A549 (cell line): ENCODE measurements around the gene STX12. TPM values are rescaled to one million over a fixed set of nuclear protein-coding genes. Genes with fewer than 3 reads are reported as not detected.

Experiments used
- ATAC-seq, 2 experiments: fragments of 200-7000 bp in 1 of 2; fragments of >200 bp in 1 of 2; cut with Nextera tagmentation in 1 of 2; cut with Tn5 transposase in 1 of 2; 3 replicates each; pipeline versions ENCODE4 v1.8.0 to v1.9.1; 2018 to 2020; ENCODE audit warnings: mild to moderate bottlenecking in 1 of 2, moderate library complexity in 1 of 2
- CTCF ChIA-PET: fragments of 300-600 bp; sonication (Branson Sonifier 250); formaldehyde crosslinking; extraction: SDS; loops from one replicate; lab custom pipeline; 2021; ENCODE audit warnings: antibody characterized with exemption, inconsistent platforms; lab: Yijun Ruan, JAX
- POLR2A ChIA-PET: fragments of 350-600 bp; formaldehyde crosslinking; extraction: SDS; loops from one replicate; lab custom pipeline; 2021; ENCODE audit warnings: antibody characterized with exemption, inconsistent platforms; lab: Yijun Ruan, JAX
- DNase-seq, 2 experiments: peaks; one replicate each; pipeline versions ENCODE4 v3.0.0 to v3.0.0-alpha.2; 2011 to 2016; ENCODE audit warnings: low read depth in 1 of 2, low spot score in 1 of 2
- FAIRE-seq: peaks from 2 replicates; lab custom pipeline; 2011; peaks lifted over from hg19 to GRCh38; lab: Jason Lieb, UNC
- H3K27ac ChIP-seq, 2 experiments: fragments of >200 bp; sonication (Bioruptor Twin); formaldehyde crosslinking; 3 replicates each; pipeline ENCODE4 v1.5.1; 2016 to 2017
- H3K4me1 ChIP-seq: fragments of >200 bp; sonication (Bioruptor Twin); formaldehyde crosslinking; 3 replicates; pipeline ENCODE4 v1.6.1; 2016
- H3K4me2 ChIP-seq: fragments of >200 bp; sonication (Bioruptor Twin); formaldehyde crosslinking; 3 replicates; pipeline ENCODE4 v1.6.1; 2016
- H3K4me3 ChIP-seq: fragments of >200 bp; sonication (Bioruptor Twin); formaldehyde crosslinking; 3 replicates; pipeline ENCODE4 v1.5.1; 2016
- H3K9me3 ChIP-seq: fragments of >200 bp; sonication (Bioruptor Twin); formaldehyde crosslinking; 3 replicates; pipeline ENCODE4 v1.6.1; 2016
- ATOH8 ChIP-seq: fragments of 250-450 bp; sonication (Bioruptor Pico); IDR thresholded peaks from 2 replicates; pipeline ENCODE4 v1.5.0; 2020; ENCODE audit warnings: low read depth, mild to moderate bottlenecking, moderate library complexity
- BCL3 ChIP-seq: fragments of >200 bp; sonication (Bioruptor Twin); formaldehyde crosslinking; IDR thresholded peaks from 3 replicates; pipeline ENCODE4 v1.6.1; 2016
- CEBPB ChIP-seq, 2 experiments: fragments of >200 bp in 1 of 2; sonication (Bioruptor Twin) in 1 of 2; formaldehyde crosslinking in 1 of 2; IDR thresholded peaks; 2 replicates each; pipeline ENCODE4 v1.6.1; 2012 to 2016
- CHD2 ChIP-seq: fragments of 150-350 bp; IDR thresholded peaks from 2 replicates; pipeline ENCODE4 v1.6.1; 2014; ENCODE audit warnings: low read length; ENCODE audit not compliant: partially characterized antibody
- CHD4 ChIP-seq: fragments of 200-600 bp; sonication (generic); IDR thresholded peaks from 2 replicates; pipeline ENCODE4 v1.6.1; 2016; ENCODE audit warnings: antibody characterized with exemption, mild to moderate bottlenecking, borderline replicate concordance
- E2F6 ChIP-seq: IDR thresholded peaks from 2 replicates; pipeline ENCODE4 v1.6.1; 2012; ENCODE audit warnings: low read depth, borderline replicate concordance
- EHF ChIP-seq: fragments of 250-450 bp; sonication (Bioruptor Pico); IDR thresholded peaks from 2 replicates; pipeline ENCODE4 v1.5.0; 2020; ENCODE audit warnings: mild to moderate bottlenecking
- EHMT2 ChIP-seq: fragments of 200-600 bp; sonication (generic); IDR thresholded peaks from 2 replicates; pipeline ENCODE4 v1.6.1; 2016; ENCODE audit warnings: antibody characterized with exemption, low read depth, mild to moderate bottlenecking, moderate library complexity
- ELK1 ChIP-seq: fragments of 150-350 bp; IDR thresholded peaks from 2 replicates; pipeline ENCODE4 v1.6.1; 2014; ENCODE audit warnings: low read depth, mild to moderate bottlenecking, low read length
- FOSB ChIP-seq: fragments of 250-450 bp; sonication (Bioruptor Pico); IDR thresholded peaks from 2 replicates; pipeline ENCODE4 v1.5.0; 2020; ENCODE audit warnings: mild to moderate bottlenecking, moderate library complexity
- FOSL2 ChIP-seq, 2 experiments: fragments of 450-650 bp in 1 of 2; fragments of >200 bp in 1 of 2; sonication (Bioruptor Twin) in 1 of 2; formaldehyde crosslinking; IDR thresholded peaks; 2 replicates each; pipeline versions ENCODE4 v1.5.0 to v1.6.1; 2016 to 2020; ENCODE audit warnings: mild to moderate bottlenecking in 1 of 2, moderate library complexity in 1 of 2
- GATA3 ChIP-seq: IDR thresholded peaks from 2 replicates; pipeline ENCODE4 v1.6.1; 2012; ENCODE audit warnings: borderline replicate concordance
- HES2 ChIP-seq: fragments of >200 bp; sonication (Bioruptor Twin); formaldehyde crosslinking; IDR thresholded peaks from 2 replicates; pipeline ENCODE4 v1.6.1; 2016
- HOXB5 ChIP-seq: fragments of 250-450 bp; sonication (Bioruptor Pico); IDR thresholded peaks from 2 replicates; pipeline ENCODE4 v1.5.0; 2020; ENCODE audit warnings: mild to moderate bottlenecking, moderate library complexity
- JUNB ChIP-seq: fragments of >200 bp; sonication (Bioruptor Twin); formaldehyde crosslinking; IDR thresholded peaks from 2 replicates; pipeline ENCODE4 v1.6.1; 2016
- KDM1A ChIP-seq: fragments of 200-600 bp; sonication (generic); IDR thresholded peaks from 2 replicates; pipeline ENCODE4 v1.6.1; 2016; ENCODE audit warnings: low read depth, mild to moderate bottlenecking
- MAX ChIP-seq: IDR thresholded peaks from 2 replicates; pipeline ENCODE4 v1.6.1; 2012
- MYC ChIP-seq: IDR thresholded peaks from 2 replicates; pipeline ENCODE4 v1.6.1; 2012; ENCODE audit warnings: mild to moderate bottlenecking, inconsistent platforms, low read length, improper control_type of control experiment, borderline replicate concordance
- NPAS2 ChIP-seq: fragments of 250-450 bp; sonication (Bioruptor Pico); IDR thresholded peaks from 2 replicates; pipeline ENCODE4 v1.8.0; 2022; ENCODE audit warnings: mild to moderate bottlenecking, moderate library complexity, borderline replicate concordance
- NR3C1 ChIP-seq: fragments of >200 bp; sonication (Bioruptor Twin); formaldehyde crosslinking; IDR thresholded peaks from 3 replicates; pipeline ENCODE4 v1.6.1; 2017
- POLR2A ChIP-seq: IDR thresholded peaks from 2 replicates; pipeline ENCODE4 v1.6.1; 2012; ENCODE audit warnings: mild to moderate bottlenecking, low read length
- RAD21 ChIP-seq, 2 experiments: fragments of >200 bp in 1 of 2; sonication (Bioruptor Twin) in 1 of 2; formaldehyde crosslinking in 1 of 2; IDR thresholded peaks in 1 of 2; conservative IDR thresholded peaks in 1 of 2; 2 replicates in 1 of 2; 3 replicates in 1 of 2; pipeline ENCODE4 v1.6.1; 2012 to 2018; ENCODE audit warnings: inconsistent platforms in 1 of 2
- RNF2 ChIP-seq: fragments of 200-600 bp; sonication (generic); IDR thresholded peaks from 2 replicates; pipeline ENCODE4 v1.6.1; 2016; ENCODE audit warnings: low read depth, mild to moderate bottlenecking, antibody characterized with exemption, moderate library complexity, borderline replicate concordance
- SREBF2 ChIP-seq: fragments of 450-650 bp; IDR thresholded peaks from 2 replicates; pipeline ENCODE4 v1.6.1; 2014; ENCODE audit warnings: mild to moderate bottlenecking, moderate library complexity
- ZC3H11A ChIP-seq: fragments of 450-650 bp; IDR thresholded peaks from 2 replicates; pipeline ENCODE4 v1.6.1; 2014; ENCODE audit warnings: antibody characterized with exemption, mild to moderate bottlenecking
- whole genome bisulfite sequencing: methylation state at CpG from one replicate; pipeline ENCODE4 v1.1.6; 2017; ENCODE audit errors: missing lambda C conversion rate; 5-methylcytosine and 5-hydroxymethylcytosine counted together
- polyA plus RNA-seq, 4 experiments: library from polyadenylated mRNA; depleted of rRNA in 3 of 4; stranded (reverse); fragments of >200 nt; fragmentation: RNase III in 1 of 4; extraction: RNeasy Plus Mini Kit Qiagen cat#74134 plus additional on column Dnase treatment in 1 of 4; gene quantifications; 2 replicates in 3 of 4; 3 replicates in 1 of 4; pipeline ENCODE4 v1.2.3, GENCODE V29; 2011 to 2017

The STX12 gene
- polyA plus RNA-seq, 2 of the 4 experiments (the other 2 are of a cell fraction): 11.9 to 14.6 TPM

- Histone ChIP-seq H3K4me2 (no peak overlapping the region), H3K4me3 (no peak overlapping the region), H3K9me3 (no peaks in the 10 kb centered on the region), H3K27ac (no peak overlapping the region), H3K4me1 (peaks cover 13% of the 10 kb centered on the region; the same call in 2 of the 3 replicates)
- no peak for DNase-seq
- ATAC-seq: no peak
- ChIA-PET POLR2A (no interaction called here), CTCF (no interaction called here)
- WGBS: 92% methylated on average over 2 of the region's 2 CpGs
- no peak for FAIRE-seq
- no peak for TF ChIP-seq JUNB
- no peak for TF ChIP-seq HOXB5 (CRISPR knock-in tag)
- TF ChIP-seq ATOH8: no peak
- no peak for TF ChIP-seq CHD2
- no peak for TF ChIP-seq ELK1
- no peak for TF ChIP-seq HES2
- no peak for TF ChIP-seq POLR2A
- TF ChIP-seq ZC3H11A: no peak
- no peak for TF ChIP-seq SREBF2
- TF ChIP-seq EHMT2: no peak
- no peak for TF ChIP-seq MYC
- no peak for TF ChIP-seq FOSL2 (IDR thresholded peaks at IDR 0.05)
- no peak for TF ChIP-seq FOSL2 (CRISPR knock-in tag; IDR thresholded peaks at IDR 0.05)
- TF ChIP-seq NR3C1: no peak
- TF ChIP-seq RAD21 (conservative IDR thresholded peaks at IDR 0.05 in 1 of 2, IDR thresholded peaks at IDR 0.05 in 1 of 2): no peak
These were observed 2.7 kb upstream of the STX12 start for GRCh38 chr1:27770293-27770830.

- H3K4me1 ChIP-seq: peaks cover 15% of the 10 kb centered on the region; the same call in 2 of the 3 replicates
- H3K4me2 ChIP-seq: peak overlapping the region; percentile 69
- WGBS: 48% methylated on average over 18 of the region's 18 CpGs
- H3K9me3 ChIP-seq: no peaks in the 10 kb centered on the region
- DNase-seq: no peak
- CTCF ChIA-PET: interaction anchor here (0.6 kb wide), 1 partner anchor 1203 kb away, joined by 3 read pairs; no protein-coding TSS in a partner anchor
- H3K27ac ChIP-seq: peak overlapping the region; percentile 58 to 75
- TF ChIP-seq EHF (no peak), BCL3 (0 out of 3 replicates have a peak, but pooled peaks have one; percentile 6)
- POLR2A ChIA-PET: interaction anchor here (0.6 to 2.1 kb wide), 5 partner anchors 14 to 59 kb away, joined by 3 to 22 read pairs (median 4); partner anchors contain the start of genes FAM76A and PPP1R8
- no peak for ATAC-seq
- H3K4me3 ChIP-seq: peak overlapping the region; percentile 84
- FAIRE-seq: no peak
These were observed 735 bp upstream of the STX12 start for GRCh38 chr1:27772036-27772931.

- CTCF ChIA-PET: interaction anchor here (0.5 to 1.6 kb wide), 3 partner anchors 70 to 106 kb away, joined by 3 to 4 read pairs (median 3); no protein-coding TSS in a partner anchor
- DNase-seq (no peak), ATAC-seq (no peak)
- TF ChIP-seq EHMT2: no peak
- TF ChIP-seq MAX: no peak
- no peak for TF ChIP-seq E2F6
- TF ChIP-seq NPAS2 (CRISPR knock-in tag): no peak
- TF ChIP-seq KDM1A: no peak
- no peak for TF ChIP-seq GATA3
- TF ChIP-seq ELK1: no peak
- no peak for TF ChIP-seq CHD4
- TF ChIP-seq FOSB: no peak
- TF ChIP-seq RNF2: no peak
- no peak for TF ChIP-seq CEBPB (IDR thresholded peaks at IDR 0.05)
These were observed 917 bp downstream of the STX12 start for GRCh38 chr1:27773826-27774445.

More at GRCh38 chr1:27773826-27774445, 917 bp downstream of the STX12 start:
- peak overlapping the region; percentile 84 for H3K4me2 ChIP-seq
- H3K9me3 ChIP-seq: no peaks in the 10 kb centered on the region
- POLR2A ChIA-PET: interaction anchor here (1.6 to 2.1 kb wide), 2 partner anchors 48 to 57 kb away, joined by 19 to 22 read pairs; partner anchors contain the start of genes FAM76A and PPP1R8
- FAIRE-seq: no peak
- peak overlapping the region; percentile 84 for H3K4me3 ChIP-seq
- 24% methylated on average over 3 of the region's 3 CpGs for WGBS
- H3K27ac ChIP-seq: peak overlapping the region; percentile 72 to 90
- H3K4me1 ChIP-seq: peaks cover 15% of the 10 kb centered on the region; the same call in 2 of the 3 replicates
